IPS-NIHi11 (cell line): ENCODE data around the gene RAB15.

Source experiments
- DNase-seq: peaks from one replicate; pipeline ENCODE4 v3.0.0; 2012; ENCODE audit warnings: mixed read lengths, low spot score

Gene RAB15

GRCh38 chr14:64990296-64990695, 18.2 kb upstream of the RAB15 start:
- no peak for DNase-seq

GRCh38 chr14:64987438-64987767, 15.3 kb upstream of the RAB15 start:
- no peak for DNase-seq

GRCh38 chr14:64986648-64987437, 14.7 kb upstream of the RAB15 start, which contains the start of gene FNTB:
Gene FNTB (plus strand): TSS chr14:64986895. CDS start chr14:64986954, 59 bp downstream.
- DNase-seq: peak; percentile 97

GRCh38 chr14:64983439-64984310, 11.5 kb upstream of the RAB15 start:
- DNase-seq: peak; percentile 63

- DNase-seq: no peak
These were observed 7.4 kb upstream of the RAB15 start for GRCh38 chr14:64979336-64980074.

GRCh38 chr14:64974563-64974962, 2.4 kb upstream of the RAB15 start:
- peak; percentile 56 for DNase-seq

GRCh38 chr14:64973826-64974225, 1.7 kb upstream of the RAB15 start:
- no peak for DNase-seq

GRCh38 chr14:64973026-64973442, 898 bp upstream of the RAB15 start:
- no peak for DNase-seq

GRCh38 chr14:64971491-64971942, 619 bp downstream of the RAB15 start:
- DNase-seq: no peak

- DNase-seq: no peak
These were observed 1.2 kb downstream of the RAB15 start for GRCh38 chr14:64970776-64971477.

- DNase-seq: no peak
These were observed 2.1 kb downstream of the RAB15 start for GRCh38 chr14:64970041-64970440.

- peak; percentile 45 for DNase-seq
These were observed 3.5 kb downstream of the RAB15 start for GRCh38 chr14:64968651-64969050.

- no peak for DNase-seq
These were observed 4.0 kb downstream of the RAB15 start for GRCh38 chr14:64968167-64968566.

- DNase-seq: no peak
These were observed 5.2 kb downstream of the RAB15 start for GRCh38 chr14:64966976-64967375.

GRCh38 chr14:64965356-64966000, 6.7 kb downstream of the RAB15 start:
- DNase-seq: no peak

- peak; percentile 30 for DNase-seq
These were observed 8.5 kb downstream of the RAB15 start for GRCh38 chr14:64963611-64964010.

GRCh38 chr14:64960762-64961276, 11.3 kb downstream of the RAB15 start:
- peak; percentile 72 for DNase-seq

GRCh38 chr14:64958743-64959142, 13.4 kb downstream of the RAB15 start:
- no peak for DNase-seq

- DNase-seq: no peak
These were observed 13.9 kb downstream of the RAB15 start for GRCh38 chr14:64958201-64958600.

- DNase-seq: no peak
These were observed 15.3 kb downstream of the RAB15 start for GRCh38 chr14:64956697-64957406.
